ENCODE data around the gene RIMBP2.

DNA sequence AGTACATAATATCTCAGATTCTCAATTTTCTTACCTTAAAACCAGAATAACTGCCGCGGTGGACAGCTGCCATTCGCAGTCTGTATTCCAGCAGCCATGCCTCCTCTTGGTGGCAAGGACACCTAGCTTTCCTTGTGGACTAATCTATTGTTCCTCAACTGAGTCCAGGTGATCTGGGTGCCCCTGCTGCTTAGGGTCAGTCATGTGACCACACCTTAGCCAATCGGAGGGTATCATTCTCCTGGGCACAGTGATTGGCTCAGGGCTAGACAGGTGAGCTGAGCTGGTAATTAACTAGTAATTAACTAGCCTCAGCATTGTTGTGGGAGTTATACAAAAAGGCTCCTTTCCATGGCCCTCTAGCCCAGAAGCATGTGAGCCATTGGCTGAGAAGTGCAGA, 55.0 kb downstream of the RIMBP2 start:
- TF ChIP-seq, protein P1, sequence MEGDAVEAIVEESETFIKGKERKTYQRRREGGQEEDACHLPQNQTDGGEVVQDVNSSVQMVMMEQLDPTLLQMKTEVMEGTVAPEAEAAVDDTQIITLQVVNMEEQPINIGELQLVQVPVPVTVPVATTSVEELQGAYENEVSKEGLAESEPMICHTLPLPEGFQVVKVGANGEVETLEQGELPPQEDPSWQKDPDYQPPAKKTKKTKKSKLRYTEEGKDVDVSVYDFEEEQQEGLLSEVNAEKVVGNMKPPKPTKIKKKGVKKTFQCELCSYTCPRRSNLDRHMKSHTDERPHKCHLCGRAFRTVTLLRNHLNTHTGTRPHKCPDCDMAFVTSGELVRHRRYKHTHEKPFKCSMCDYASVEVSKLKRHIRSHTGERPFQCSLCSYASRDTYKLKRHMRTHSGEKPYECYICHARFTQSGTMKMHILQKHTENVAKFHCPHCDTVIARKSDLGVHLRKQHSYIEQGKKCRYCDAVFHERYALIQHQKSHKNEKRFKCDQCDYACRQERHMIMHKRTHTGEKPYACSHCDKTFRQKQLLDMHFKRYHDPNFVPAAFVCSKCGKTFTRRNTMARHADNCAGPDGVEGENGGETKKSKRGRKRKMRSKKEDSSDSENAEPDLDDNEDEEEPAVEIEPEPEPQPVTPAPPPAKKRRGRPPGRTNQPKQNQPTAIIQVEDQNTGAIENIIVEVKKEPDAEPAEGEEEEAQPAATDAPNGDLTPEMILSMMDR (IDR thresholded peaks at IDR 0.05): no peak
- TF ChIP-seq POLR2A (IDR thresholded peaks at IDR 0.05): no peak

Measured in tibial nerve (tissue), 3 donors.